HCT116 (cell line): ENCODE measurements around the gene PAOX. TPM values are rescaled to one million over a fixed set of nuclear protein-coding genes. Genes with fewer than 3 reads are reported as not detected.
"Not testable (repeated sequence)": the region's sequence is repeated elsewhere in the genome, so short reads cannot be mapped to it uniquely, and the experiment has no call there.

ENCODE experiments used
- ATAC-seq: fragments of 200-7000 bp; cut with Tn5 transposase; 2 replicates; pipeline ENCODE4 v1.9.1; 2020; ENCODE audit warnings: mild to moderate bottlenecking, moderate library complexity
- BruUV-seq: library from RNA; stranded (reverse); fragments of 400-500 nt; replicated peaks from 2 replicates; lab custom pipeline; 2021; lab: Mats Ljungman, UMichigan
- CTCF ChIA-PET: fragments of 300-600 bp; sonication (Branson Sonifier 250); formaldehyde crosslinking; loops from one replicate; lab custom pipeline; 2021; ENCODE audit warnings: antibody characterized with exemption; lab: Charles Lee
- POLR2A ChIA-PET: fragments of 300-600, 350-600 bp; sonication (Branson Sonifier 250); formaldehyde crosslinking; loops from one replicate; lab custom pipeline; 2021; ENCODE audit warnings: antibody characterized with exemption; lab: Charles Lee
- RAD21 ChIA-PET, 2 experiments: fragments of 300-600 bp; sonication (Branson Sonifier 250); formaldehyde crosslinking; loops; one replicate each; lab custom pipeline; 2023; ENCODE audit warnings: low total read pairs in 2 of 2; ENCODE audit not compliant: uncharacterized antibody in 2 of 2, unreplicated experiment in 2 of 2, low non-redundant PET in 1 of 2; lab: Charles Lee
- DNase-seq: peaks from one replicate; pipeline ENCODE4 v3.0.0-alpha.2; 2010; ENCODE audit warnings: low read depth, low spot score
- H2AFZ ChIP-seq: fragments of 200-600 bp; shearing (Covaris generic), sonication (generic); 2 replicates; pipeline ENCODE4 v1.6.1; 2017; ENCODE audit warnings: low read depth, mixed run types, mixed read lengths, antibody characterized with exemption, low read length; ENCODE audit not compliant: poor library complexity, severe bottlenecking
- H3K27ac ChIP-seq: 2 replicates; pipeline ENCODE4 v1.5.1; 2012; ENCODE audit warnings: low read depth, low read length
- H3K27me3 ChIP-seq: fragments of 200-600 bp; sonication (generic); 2 replicates; pipeline ENCODE4 v1.6.1; 2016; ENCODE audit warnings: mixed run types, low read length, mixed read lengths; ENCODE audit not compliant: insufficient read depth
- H3K36me3 ChIP-seq, 2 experiments: fragments of 200-500 bp in 1 of 2; fragments of 200-600 bp in 1 of 2; sonication (Bioruptor generic) in 1 of 2; sonication (generic) in 1 of 2; 2 replicates each; pipeline versions ENCODE4 v1.5.1 to v1.6.1; 2014 to 2016; ENCODE audit warnings: low read length in 2 of 2, inconsistent platforms in 1 of 2, mixed read lengths in 1 of 2, mixed run types in 1 of 2; ENCODE audit not compliant: insufficient read depth in 2 of 2, control insufficient read depth in 1 of 2
- H3K4me1 ChIP-seq, 2 experiments: fragments of 200-600 bp in 1 of 2; sonication (generic) in 1 of 2; 2 replicates each; pipeline versions ENCODE4 v1.5.1 to v1.6.1; 2012 to 2017; ENCODE audit warnings: low read length in 2 of 2, inconsistent platforms in 1 of 2, mild to moderate bottlenecking in 1 of 2, mixed read lengths in 1 of 2, mixed run types in 1 of 2, moderate library complexity in 1 of 2; ENCODE audit not compliant: insufficient read depth in 2 of 2, control insufficient read depth in 1 of 2
- H3K4me2 ChIP-seq: fragments of 200-600 bp; sonication (generic); 2 replicates; pipeline ENCODE4 v1.6.1; 2017; ENCODE audit warnings: mixed run types, low read length, mixed read lengths
- H3K4me3 ChIP-seq, 2 experiments: fragments of 200-600 bp in 1 of 2; sonication (generic) in 1 of 2; replicated peaks in 1 of 2; 2 replicates each; pipeline ENCODE4 v1.5.1; 2011 to 2016; ENCODE audit warnings: low read length in 2 of 2, control low read depth in 1 of 2, low read depth in 1 of 2, mild to moderate bottlenecking in 1 of 2, mixed read lengths in 1 of 2, mixed run types in 1 of 2
- H3K79me2 ChIP-seq: fragments of 200-600 bp; sonication (generic); 2 replicates; pipeline ENCODE4 v1.6.1; 2017; ENCODE audit warnings: mild to moderate bottlenecking, mixed run types, low read length, moderate library complexity, mixed read lengths; ENCODE audit not compliant: insufficient read depth
- H3K9ac ChIP-seq: fragments of 200-600 bp; sonication (generic); 2 replicates; pipeline ENCODE4 v1.6.1; 2016; ENCODE audit warnings: low read length, mixed read lengths
- H3K9me2 ChIP-seq: fragments of 200-600 bp; sonication (generic), shearing (Covaris generic); 2 replicates; pipeline ENCODE4 v1.6.1; 2017; ENCODE audit warnings: mixed run types, mild to moderate bottlenecking, moderate library complexity; ENCODE audit not compliant: insufficient read depth
- H3K9me3 ChIP-seq, 2 experiments: fragments of 200-500 bp in 1 of 2; fragments of 200-600 bp in 1 of 2; sonication (Bioruptor generic) in 1 of 2; sonication (generic) in 1 of 2; 2 replicates each; pipeline ENCODE4 v1.6.1; 2014 to 2017; ENCODE audit warnings: low read length in 2 of 2, mixed read lengths in 2 of 2, inconsistent platforms in 1 of 2, low read depth in 1 of 2, mild to moderate bottlenecking in 1 of 2, mixed run types in 1 of 2, moderate library complexity in 1 of 2; ENCODE audit not compliant: control insufficient read depth in 1 of 2, insufficient read depth in 1 of 2
- H4K20me1 ChIP-seq: fragments of 200-600 bp; sonication (generic), shearing (Covaris generic); 2 replicates; pipeline ENCODE4 v1.6.1; 2017; ENCODE audit warnings: mixed run types, mild to moderate bottlenecking, moderate library complexity; ENCODE audit not compliant: insufficient read depth
- CBX3 ChIP-seq: IDR thresholded peaks from 2 replicates; pipeline ENCODE4 v1.6.1; 2012; ENCODE audit warnings: low read depth
- ELF1 ChIP-seq: IDR thresholded peaks from 2 replicates; pipeline ENCODE4 v1.6.1; 2012; ENCODE audit warnings: low read depth, borderline replicate concordance
- EZH2phosphoT487 ChIP-seq: fragments of 200-600 bp; IDR thresholded peaks from 2 replicates; pipeline ENCODE4 v1.6.1; 2018; ENCODE audit warnings: antibody characterized with exemption, borderline replicate concordance
- JUND ChIP-seq: IDR thresholded peaks from 2 replicates; pipeline ENCODE4 v1.6.1; 2012
- POLR2AphosphoS5 ChIP-seq: IDR thresholded peaks from 2 replicates; pipeline ENCODE4 v1.6.1; 2011; ENCODE audit warnings: mild to moderate bottlenecking, low read depth, low read length, moderate library complexity
- SP1 ChIP-seq: IDR thresholded peaks from 2 replicates; pipeline ENCODE4 v1.6.1; 2012; ENCODE audit warnings: low read depth
- SRF ChIP-seq: IDR thresholded peaks from 2 replicates; pipeline ENCODE4 v1.6.1; 2012; ENCODE audit warnings: low read depth
- YY1 ChIP-seq: IDR thresholded peaks from 2 replicates; pipeline ENCODE4 v1.6.1; 2011; ENCODE audit warnings: low read length, low read depth, moderate library complexity, mild to moderate bottlenecking; ENCODE audit not compliant: insufficient replicate concordance; ENCODE audit errors: extremely low read depth
- intact Hi-C: fragments of 100-400 bp; cut with micrococcal nuclease; formaldehyde crosslinking; loops from 2 replicates; pipeline ENCODE4 v1.10.0; 2022
- total RNA-seq: library from RNA; stranded (reverse); gene quantifications from one replicate; pipeline ENCODE4 v1.2.1, GENCODE V29; 2021; ENCODE audit not compliant: unreplicated experiment
- TF ChIP-seq, protein P1 (sequence below): IDR thresholded peaks from 2 replicates; pipeline ENCODE4 v1.6.1; 2011; ENCODE audit warnings: mild to moderate bottlenecking, low read length, moderate library complexity; ENCODE audit not compliant: insufficient replicate concordance; ENCODE audit errors: extremely low read depth

The PAOX gene
- total RNA-seq, 1 experiment from 2014 or later: 3.5 TPM

DNA sequence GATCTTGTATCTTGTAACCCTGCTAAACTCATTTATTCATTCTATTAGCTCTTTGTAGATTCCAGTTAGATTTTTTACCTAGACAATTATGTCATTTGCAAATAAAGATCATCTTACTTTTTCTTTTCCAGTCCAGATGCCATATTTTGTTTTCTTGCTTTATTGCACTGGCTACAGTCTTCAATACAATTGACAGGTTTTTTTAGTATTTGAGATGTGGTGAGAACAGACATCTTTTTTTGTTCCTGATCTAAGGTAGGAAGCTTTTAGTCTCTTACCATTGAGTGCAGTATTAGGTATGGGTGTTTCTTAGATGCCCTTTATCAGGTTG is 33.3 kb downstream of the PAOX start:
- Histone ChIP-seq H4K20me1 (no peaks in the 10 kb centered on the region), H2AFZ (no peak overlapping the region), H3K27ac (no peak overlapping the region), H3K9me2 (no peaks in the 10 kb centered on the region), H3K36me3 (peaks cover 0 to 26% of the 10 kb centered on the region in 2 experiments; a peak in 2 of 4 replicates), H3K4me2 (no peak overlapping the region), H3K4me3 (no peak overlapping the region), H3K79me2 (peaks cover 50% of the 10 kb centered on the region), H3K9me3 (no peaks in the 10 kb centered on the region), H3K27me3 (no peaks in the 10 kb centered on the region), H3K4me1 (no peaks in the 10 kb centered on the region)
- ChIA-PET RAD21 (no interaction called here), CTCF (no interaction called here), POLR2A (no interaction called here)
- intact Hi-C loops: no loop called here
- ATAC-seq (no peak), DNase-seq (no peak)
- no TSS peak for BruUV-seq
- TF ChIP-seq YY1: no peak
- no peak for TF ChIP-seq POLR2AphosphoS5
- TF ChIP-seq, protein P1, sequence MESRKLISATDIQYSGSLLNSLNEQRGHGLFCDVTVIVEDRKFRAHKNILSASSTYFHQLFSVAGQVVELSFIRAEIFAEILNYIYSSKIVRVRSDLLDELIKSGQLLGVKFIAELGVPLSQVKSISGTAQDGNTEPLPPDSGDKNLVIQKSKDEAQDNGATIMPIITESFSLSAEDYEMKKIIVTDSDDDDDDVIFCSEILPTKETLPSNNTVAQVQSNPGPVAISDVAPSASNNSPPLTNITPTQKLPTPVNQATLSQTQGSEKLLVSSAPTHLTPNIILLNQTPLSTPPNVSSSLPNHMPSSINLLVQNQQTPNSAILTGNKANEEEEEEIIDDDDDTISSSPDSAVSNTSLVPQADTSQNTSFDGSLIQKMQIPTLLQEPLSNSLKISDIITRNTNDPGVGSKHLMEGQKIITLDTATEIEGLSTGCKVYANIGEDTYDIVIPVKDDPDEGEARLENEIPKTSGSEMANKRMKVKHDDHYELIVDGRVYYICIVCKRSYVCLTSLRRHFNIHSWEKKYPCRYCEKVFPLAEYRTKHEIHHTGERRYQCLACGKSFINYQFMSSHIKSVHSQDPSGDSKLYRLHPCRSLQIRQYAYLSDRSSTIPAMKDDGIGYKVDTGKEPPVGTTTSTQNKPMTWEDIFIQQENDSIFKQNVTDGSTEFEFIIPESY: no peak
- TF ChIP-seq EZH2phosphoT487: no peak
- TF ChIP-seq SRF: no peak
- TF ChIP-seq SP1: no peak
- TF ChIP-seq CBX3: no peak
- TF ChIP-seq ELF1: no peak
- no peak for TF ChIP-seq JUND
- TF ChIP-seq, all 23 proteins: peak for 0
- H3K9ac ChIP-seq: no peak overlapping the region

- H4K20me1 ChIP-seq, H3K27ac ChIP-seq, H3K4me2 ChIP-seq, H3K9ac ChIP-seq, H3K4me3 ChIP-seq, H3K27me3 ChIP-seq, H3K9me2 ChIP-seq, ATAC-seq, H2AFZ ChIP-seq, CTCF ChIA-PET, RAD21 ChIA-PET, DNase-seq, H3K4me1 ChIP-seq, H3K9me3 ChIP-seq, intact Hi-C loops, BruUV-seq, POLR2A ChIA-PET: not testable (repeated sequence)
- Histone ChIP-seq H3K36me3 (peaks cover 0 to 21% of the 10 kb centered on the region in 2 experiments; a peak in 2 of 4 replicates), H3K79me2 (peaks cover 31% of the 10 kb centered on the region)
Observed at GRCh38 chr10:133414401-133414800, 35.3 kb downstream of the PAOX start.
